HG03460 (cell line): Measurements from ENCODE around the gene ATL1.
A peak's percentile ranks its signal among the peaks of the same experiment; 100 is the strongest.

ENCODE experiments used
- ATAC-seq: cut with Tn5 transposase; IDR thresholded peaks from one replicate; pipeline ENCODE4 v1.9.1; 2021; ENCODE audit not compliant: unreplicated experiment

ATL1 gene

DNA sequence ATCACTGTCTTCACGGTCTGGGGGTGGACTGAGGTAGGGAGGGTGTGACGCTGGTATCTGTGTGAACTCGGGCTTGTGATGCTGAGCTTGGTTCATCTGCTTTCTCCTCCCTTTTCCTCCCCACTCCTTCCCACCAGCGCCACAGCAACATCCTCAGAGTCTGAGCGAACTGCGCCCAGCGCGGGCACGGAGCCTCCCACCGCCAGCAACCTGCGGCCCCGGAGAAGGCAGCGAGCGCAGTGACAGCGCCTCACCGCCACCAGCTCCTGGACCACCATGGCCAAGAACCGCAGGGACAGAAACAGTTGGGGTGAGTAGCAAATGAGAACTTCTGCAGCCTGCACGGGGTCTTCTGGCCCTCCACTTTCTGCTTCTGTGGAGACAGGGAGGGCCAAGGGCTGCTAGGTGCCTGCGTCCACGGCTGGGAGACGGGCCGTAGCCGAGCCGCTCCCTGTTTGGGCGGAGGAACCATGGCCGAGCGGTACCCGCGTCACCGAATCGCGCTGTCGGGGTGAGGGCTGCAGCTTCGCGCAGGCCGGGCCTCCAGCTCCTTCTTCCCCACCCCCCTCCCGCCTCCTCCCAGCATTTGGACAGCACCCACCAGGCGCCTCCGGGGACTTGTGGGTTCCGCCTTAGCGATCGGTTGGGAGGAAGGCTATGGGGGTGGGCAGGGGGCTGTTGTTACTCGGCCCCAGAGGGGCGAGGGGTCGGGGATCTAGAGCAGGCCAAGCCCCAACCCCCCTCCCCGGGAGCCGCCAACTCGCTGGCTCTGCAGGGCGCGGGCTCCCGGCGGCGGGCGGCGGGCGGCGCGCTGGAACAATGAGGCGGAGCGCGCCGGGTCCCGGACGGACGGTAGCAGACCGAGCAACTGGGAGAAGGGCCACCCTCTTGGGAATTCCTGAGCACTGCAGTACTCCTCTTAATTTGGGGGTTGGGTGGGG is at the start of gene ATL1:
TSS of gene ATL1 (plus strand) at position 156 of the 941 bp plus-strand sequence. CDS start at position 277, 121 bp downstream.
- ATAC-seq = no peak

- no peak for ATAC-seq
Measured at GRCh38 chr14:50510157-50510556, 49.8 kb upstream of the ATL1 start.

- ATAC-seq = no peak
Measured at GRCh38 chr14:50512463-50512862, 47.5 kb upstream of the ATL1 start.

DNA sequence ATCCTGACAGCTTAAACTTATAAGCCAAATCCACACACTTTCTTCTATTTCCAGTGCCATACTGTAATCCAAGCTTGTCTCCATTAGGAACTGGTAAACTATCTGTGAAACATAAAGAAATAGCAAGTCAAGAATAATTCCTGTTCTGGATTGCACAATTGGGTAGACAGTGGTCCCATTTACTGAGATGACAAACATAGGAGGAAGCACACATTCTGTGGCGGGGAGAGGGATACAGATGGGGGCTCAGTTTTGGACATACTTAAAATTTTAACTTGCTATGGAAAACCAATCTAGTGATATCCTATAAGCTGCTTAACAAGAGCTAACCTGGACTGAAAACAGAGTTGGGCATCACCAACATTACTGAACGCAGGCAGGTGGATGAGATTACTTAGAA is 43.9 kb upstream of the ATL1 start:
- no peak for ATAC-seq

GRCh38 chr14:50520947-50521815 is 38.8 kb upstream of the ATL1 start:
- peak; percentile 61 for ATAC-seq

- peak; percentile 41 for ATAC-seq
Measured at GRCh38 chr14:50521912-50522341, 38.0 kb upstream of the ATL1 start.

DNA sequence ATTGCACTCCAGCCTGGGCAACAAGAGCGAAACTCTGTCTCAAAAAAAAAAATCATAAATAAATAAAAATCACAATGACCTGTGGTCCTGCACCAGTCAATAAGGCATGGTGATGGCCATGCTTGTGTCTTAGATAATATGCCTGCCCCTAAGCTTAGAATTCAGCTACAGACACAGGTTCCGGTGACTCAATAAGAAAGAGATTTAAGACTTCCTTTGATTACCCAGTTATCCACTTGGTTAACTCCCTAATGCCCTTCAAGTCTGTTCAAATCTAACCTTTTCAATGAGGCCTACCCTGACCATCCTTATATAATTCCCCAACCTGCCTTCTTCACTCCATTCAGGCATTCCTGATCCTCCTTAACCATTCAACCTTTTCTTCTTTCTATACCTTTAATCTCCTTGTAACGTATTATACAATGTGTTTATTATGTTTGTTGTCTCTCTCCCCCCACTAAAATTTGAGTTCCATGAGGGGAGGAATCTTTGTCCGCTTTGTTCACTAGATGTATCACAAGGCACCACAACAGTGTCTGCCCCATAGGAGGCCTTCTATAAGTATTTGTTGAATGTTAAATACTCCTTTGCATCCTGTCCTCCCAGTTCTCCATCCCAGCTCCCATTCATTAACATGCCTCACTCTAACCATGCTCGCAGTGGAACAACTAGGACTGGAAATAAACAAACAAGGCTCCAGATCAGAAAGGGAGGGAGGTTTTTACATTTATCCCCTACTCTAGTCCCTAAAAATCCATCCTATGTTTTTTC is 36.5 kb upstream of the ATL1 start:
- ATAC-seq = no peak

- peak; percentile 43 for ATAC-seq
Measured at GRCh38 chr14:50524060-50524459, 35.9 kb upstream of the ATL1 start.

GRCh38 chr14:50524731-50525515 is 35.0 kb upstream of the ATL1 start:
- no peak for ATAC-seq

GRCh38 chr14:50528000-50528399 is 31.9 kb upstream of the ATL1 start:
- no peak for ATAC-seq

DNA sequence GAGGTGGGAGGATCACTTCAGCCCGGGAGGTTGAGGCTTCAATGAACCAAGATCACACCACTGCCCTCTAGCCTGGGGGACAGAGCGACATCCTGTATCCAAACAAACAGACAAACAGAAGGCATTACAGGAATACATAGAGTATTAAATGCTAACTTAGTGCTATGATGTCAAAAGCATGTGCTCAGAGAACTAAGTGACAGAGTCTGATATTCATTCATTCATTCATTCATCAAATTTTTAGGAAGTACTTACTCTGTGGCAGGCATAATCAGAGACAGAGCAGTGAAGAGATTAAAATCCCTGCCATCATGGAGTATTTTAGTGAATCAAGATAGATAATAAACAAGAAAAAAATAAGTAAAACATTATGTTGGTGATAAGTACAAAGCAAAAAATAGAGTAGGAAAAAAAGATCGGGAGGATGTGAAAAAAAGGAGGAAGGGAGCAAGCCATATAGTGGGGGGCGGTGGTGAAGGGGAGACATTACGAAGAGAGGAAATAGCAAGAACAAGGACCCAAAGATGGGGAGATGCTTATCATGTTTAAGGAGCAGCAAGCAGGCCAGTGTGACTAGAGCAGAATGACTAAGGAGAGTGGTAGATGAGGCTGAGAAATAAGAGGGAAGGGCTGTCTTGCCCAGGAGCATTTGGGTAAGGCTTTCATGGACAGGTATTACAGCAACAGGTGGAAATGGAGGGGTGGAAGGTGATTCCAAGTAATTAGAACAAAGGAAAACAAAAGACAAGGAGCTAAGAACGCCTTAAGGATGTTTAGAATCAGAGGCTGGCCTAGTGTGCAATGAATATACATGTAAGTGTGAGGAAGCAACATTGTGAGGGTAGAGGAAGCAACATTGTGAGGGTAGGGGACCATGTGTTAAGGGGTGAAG is 30.4 kb upstream of the ATL1 start:
- ATAC-seq = no peak

- no peak for ATAC-seq
Measured at GRCh38 chr14:50530358-50530757, 29.6 kb upstream of the ATL1 start.

DNA sequence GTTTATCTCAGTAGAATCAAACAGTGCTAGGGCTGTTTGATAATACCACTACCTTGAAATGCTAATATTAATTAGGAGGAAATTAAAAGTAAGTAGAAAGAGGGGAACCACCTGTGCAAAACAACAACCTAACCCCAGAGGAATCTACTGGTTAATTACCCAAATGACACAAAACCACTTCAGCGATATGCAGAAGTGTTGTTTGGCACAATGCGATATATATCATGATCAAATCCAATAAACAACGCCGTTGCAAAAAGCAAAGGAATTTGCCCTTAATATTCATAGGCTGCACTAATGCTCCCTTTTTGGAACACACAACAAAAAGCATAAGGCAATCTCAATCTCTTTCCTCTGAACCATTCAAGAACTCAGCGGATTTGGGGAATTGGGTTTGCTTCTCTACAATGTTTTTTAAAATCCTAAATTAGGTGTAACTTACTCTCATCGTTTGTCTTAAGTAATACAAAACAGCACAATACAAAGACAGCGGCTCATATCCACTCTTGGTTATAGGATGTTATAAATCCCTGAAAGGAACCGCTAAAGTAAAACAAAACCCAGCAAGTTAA is 29.1 kb upstream of the ATL1 start:
- no peak for ATAC-seq

DNA sequence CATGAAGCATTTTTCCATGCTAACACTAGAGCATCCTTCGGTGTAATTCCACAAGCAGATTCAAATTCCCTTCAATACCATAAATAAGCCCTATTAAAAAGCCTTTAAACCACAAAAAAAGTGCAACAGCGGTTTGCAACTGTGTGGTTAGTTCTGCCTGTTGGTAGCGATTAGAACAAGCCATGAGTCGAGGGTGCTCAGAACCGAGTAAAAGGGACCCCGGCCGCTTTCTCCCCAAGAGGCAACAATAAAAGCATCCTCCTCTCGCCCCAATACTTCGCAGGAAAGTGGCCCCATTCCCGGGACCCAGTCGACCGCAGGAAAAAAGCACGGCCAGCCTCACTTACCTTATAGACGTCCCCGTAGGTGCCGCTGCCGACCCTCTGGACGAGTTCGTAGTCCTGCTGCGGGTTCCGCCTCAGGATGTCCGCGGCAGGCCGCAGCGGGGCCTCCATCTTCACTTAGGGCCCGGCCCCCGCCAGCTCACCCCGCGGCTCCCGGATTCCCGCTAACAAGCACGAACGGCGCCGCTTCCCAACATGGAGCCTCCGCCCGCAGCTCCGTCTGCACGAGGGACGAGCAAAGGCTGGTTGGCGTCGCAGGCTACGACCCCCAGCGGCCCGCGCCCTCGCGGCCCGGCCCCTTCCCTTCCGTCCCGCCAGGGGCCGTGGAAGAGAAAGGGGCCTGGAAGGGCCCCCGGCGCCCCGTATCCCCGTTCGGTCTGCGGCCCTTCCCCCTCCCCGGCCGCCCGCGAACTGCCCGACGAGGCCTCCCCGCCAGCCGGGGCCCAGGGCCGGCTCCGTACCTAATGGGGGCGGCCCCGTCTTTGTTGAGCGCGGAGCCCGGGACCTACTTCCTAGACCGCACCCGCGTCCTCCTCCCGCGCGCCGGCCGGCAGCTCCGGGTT is 28.1 kb upstream of the ATL1 start:
- ATAC-seq = peak; percentile 22

- peak; percentile 97 for ATAC-seq
Measured at GRCh38 chr14:50532502-50533240, 27.3 kb upstream of the ATL1 start, which contains the start of gene MAP4K5. MAP4K5 (minus strand) TSS chr14:50532569; CDS start chr14:50532049, 520 bp downstream.

DNA sequence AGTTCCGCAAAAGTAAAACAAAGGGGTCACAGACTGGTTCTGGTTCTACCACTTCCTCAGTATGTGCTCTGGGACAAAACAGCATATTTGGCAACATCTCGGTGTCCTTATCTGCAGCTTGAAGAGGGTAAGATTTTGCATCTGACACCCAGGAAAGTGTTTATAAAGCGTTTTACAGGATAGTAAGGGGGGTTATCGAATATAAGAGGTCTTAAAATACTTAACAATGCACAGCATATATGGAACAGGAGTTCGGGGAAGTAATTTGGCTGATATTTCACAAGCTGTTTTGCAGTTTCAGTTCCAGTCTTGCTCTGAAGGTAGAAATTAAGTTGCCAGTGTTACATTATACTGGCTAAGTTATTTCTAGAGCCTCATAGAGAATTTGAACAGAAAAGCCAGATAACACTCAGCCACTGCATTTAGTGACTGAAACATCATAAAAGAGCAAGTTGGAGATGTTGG is 26.7 kb upstream of the ATL1 start:
- no peak for ATAC-seq

DNA sequence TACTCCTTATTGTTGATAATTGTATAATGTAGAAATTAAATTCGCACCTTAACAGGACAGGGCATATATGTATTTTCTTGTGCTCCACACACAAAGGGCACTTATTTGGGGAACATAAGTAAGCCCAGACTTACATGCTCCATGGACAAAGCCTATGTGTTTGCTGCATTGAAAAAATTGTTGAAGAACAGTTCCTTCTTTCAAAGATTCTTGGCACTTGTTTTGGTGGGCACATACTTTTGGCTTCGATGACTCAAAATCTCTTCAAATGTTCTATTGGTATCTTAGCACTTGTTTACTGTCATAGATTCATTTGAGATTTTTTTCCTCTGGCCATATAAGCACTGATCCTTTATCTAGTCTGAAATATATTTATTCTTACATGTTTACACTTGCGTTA is 26.1 kb upstream of the ATL1 start:
- no peak for ATAC-seq
